ENCODE data around the gene HPS6. TPM values are rescaled to one million over a fixed set of nuclear protein-coding genes. Genes with fewer than 3 reads are reported as not detected.

HPS6 gene
- total RNA-seq (10 to 100 TPM in 3 of 5 donors, 1 to 10 TPM in 2; 7.0 to 42.4 (median 14.0) TPM), polyA plus RNA-seq (10 to 100 TPM; 10.3 to 10.7 (median 10.6) TPM)
- long read RNA-seq, donor 1, partial matches to known transcripts, result 0 of 4 reads
- long read RNA-seq, donor 1, other reads (novel, unspliced or antisense), result 0 of 4 reads
- long read RNA-seq, donor 2, transcript HPS6-201 (1 exons, 2,649 nt), result major isoform, 8 of 8 reads
- long read RNA-seq, donor 2, partial matches to known transcripts, result 0 of 8 reads
- long read RNA-seq, donor 2, other reads (novel, unspliced or antisense), result 0 of 8 reads
- long read RNA-seq, donor 3, partial matches to known transcripts, result 0 of 2 reads
- long read RNA-seq, donor 3, other reads (novel, unspliced or antisense), result 0 of 2 reads
- long read RNA-seq, donor 4, result 0 reads
- long read RNA-seq, donor 5, transcript HPS6-201 (1 exons, 2,649 nt), result major isoform, 14 of 14 reads
- long read RNA-seq, donor 5, partial matches to known transcripts, result 0 of 14 reads
- long read RNA-seq, donor 5, other reads (novel, unspliced or antisense), result 0 of 14 reads
- long read RNA-seq, donor 6, transcript HPS6-201 (1 exons, 2,649 nt), result major isoform, 16 of 16 reads
- long read RNA-seq, donor 6, partial matches to known transcripts, result 0 of 16 reads
- long read RNA-seq, donor 6, other reads (novel, unspliced or antisense), result 0 of 16 reads
- long read RNA-seq, donor 7, transcript HPS6-201 (1 exons, 2,649 nt), result major isoform, 14 of 14 reads
- long read RNA-seq, donor 7, partial matches to known transcripts, result 0 of 14 reads
- long read RNA-seq, donor 7, other reads (novel, unspliced or antisense), result 0 of 14 reads
- long read RNA-seq, donor 8, transcript HPS6-201 (1 exons, 2,649 nt), result major isoform, 5 of 5 reads
- long read RNA-seq, donor 8, partial matches to known transcripts, result 0 of 5 reads
- long read RNA-seq, donor 8, other reads (novel, unspliced or antisense), result 0 of 5 reads
- long read RNA-seq, donor 9, transcript HPS6-201 (1 exons, 2,649 nt), result major isoform, 12 of 12 reads
- long read RNA-seq, donor 9, partial matches to known transcripts, result 0 of 12 reads
- long read RNA-seq, donor 9, other reads (novel, unspliced or antisense), result 0 of 12 reads
- long read RNA-seq, donor 10, partial matches to known transcripts, result 0 of 4 reads
- long read RNA-seq, donor 10, other reads (novel, unspliced or antisense), result 0 of 4 reads

GRCh38 chr10:102064868-102065560, at the start of gene HPS6:
Gene HPS6 (plus strand): TSS chr10:102065349. CDS start chr10:102065475, 126 bp downstream.
- WGBS, 5 donors, result 1 to 4% (median 2%) methylated on average over 24 to 61 of the region's 61 CpGs
- H3K9me3 ChIP-seq, result no peaks in the 10 kb centered on the region
- TF ChIP-seq POLR2AphosphoS5 (IDR thresholded peaks at IDR 0.05) (peak; percentile 23 to 93 (median 93)), POLR2A (IDR thresholded peaks at IDR 0.05) (peak in 1 of 4 donors; percentile 38), CTCF (IDR thresholded peaks at IDR 0.05) (no peak), EP300 (IDR thresholded peaks at IDR 0.05) (no peak)
- DNase-seq, result peak; percentile 93 to 97
- intact Hi-C loops (cut with DNase I; ENCODE audit: low total_unique reads), result no loop called here
- peak within 1 kb of the TSS; percentile 93 to 98 (median 96) for H3K27ac ChIP-seq
- peaks cover 29 to 49% (median 43%) of the 10 kb centered on the region in 4 donors for H3K4me1 ChIP-seq
- peak within 1 kb of the TSS; percentile 89 to 97 (median 94) for H3K4me3 ChIP-seq
- H3K36me3 ChIP-seq, result peaks cover 0 to 32% (median 23%) of the 10 kb centered on the region in 4 donors
- no peaks in the 10 kb centered on the region for H3K27me3 ChIP-seq

GRCh38 chr10:102016416-102016815, 48.7 kb upstream of the HPS6 start:
- no peak overlapping the region for H3K4me3 ChIP-seq
- DNase-seq, result no peak
- H3K27me3 ChIP-seq, result no peaks in the 10 kb centered on the region
- TF ChIP-seq POLR2A (IDR thresholded peaks at IDR 0.05), result no peak
- TF ChIP-seq EP300 (IDR thresholded peaks at IDR 0.05), result no peak
- TF ChIP-seq CTCF (IDR thresholded peaks at IDR 0.05), result no peak
- TF ChIP-seq POLR2AphosphoS5 (IDR thresholded peaks at IDR 0.05), result no peak
- H3K4me1 ChIP-seq, result no peaks in the 10 kb centered on the region
- peaks cover 15 to 94% (median 87%) of the 10 kb centered on the region in 4 donors for H3K36me3 ChIP-seq
- no peak overlapping the region for H3K27ac ChIP-seq
- intact Hi-C loops (cut with DNase I; ENCODE audit: low total_unique reads), result loop anchor here (10.0 kb wide), 1 partner anchor 182 kb away; no protein-coding TSS in a partner anchor
- H3K9me3 ChIP-seq, result no peaks in the 10 kb centered on the region

- Histone ChIP-seq H3K4me1 (no peaks in the 10 kb centered on the region), H3K9me3 (no peaks in the 10 kb centered on the region), H3K36me3 (peaks cover 15 to 94% (median 87%) of the 10 kb centered on the region in 4 donors), H3K27ac (no peak overlapping the region), H3K27me3 (no peaks in the 10 kb centered on the region), H3K4me3 (no peak overlapping the region)
- no peak for TF ChIP-seq POLR2AphosphoS5 (IDR thresholded peaks at IDR 0.05)
- no peak for TF ChIP-seq POLR2A (IDR thresholded peaks at IDR 0.05)
- no peak for TF ChIP-seq EP300 (IDR thresholded peaks at IDR 0.05)
- TF ChIP-seq CTCF (IDR thresholded peaks at IDR 0.05), result no peak
- no peak for DNase-seq
- 87 to 96% (median 92%) methylated on average over 2 of the region's 2 CpGs for WGBS, 5 donors
- intact Hi-C loops (cut with DNase I; ENCODE audit: low total_unique reads), result loop anchor here (10.0 kb wide), 1 partner anchor 182 kb away; no protein-coding TSS in a partner anchor
Observed at GRCh38 chr10:102017295-102017694, 47.9 kb upstream of the HPS6 start.
